Endothelial cell of umbilical vein (primary cell): ENCODE measurements around the gene CHMP4B. TPM values are rescaled to one million over a fixed set of nuclear protein-coding genes. Genes with fewer than 3 reads are reported as not detected.

Experiments
- BruUV-seq: library from RNA; stranded (reverse); fragments of 400-500 nt; replicated peaks from 2 replicates; lab custom pipeline; 2021; lab: Mats Ljungman, UMichigan
- CTCF ChIA-PET: fragments of 300-600, 350-600 bp; sonication (Branson Sonifier 250); formaldehyde crosslinking; loops from one replicate; lab custom pipeline; 2021; ENCODE audit warnings: antibody characterized with exemption, inconsistent platforms; lab: Charles Lee
- POLR2A ChIA-PET: fragments of 300-600, 350-600 bp; sonication (Branson Sonifier 250); formaldehyde crosslinking; loops from one replicate; lab custom pipeline; 2021; ENCODE audit warnings: antibody characterized with exemption, inconsistent platforms; lab: Charles Lee
- DNase-seq: peaks from one replicate; pipeline ENCODE4 v3.0.0-alpha.2; 2011; ENCODE audit warnings: low read depth, low spot score
- FAIRE-seq: peaks from 2 replicates; lab custom pipeline; 2011; peaks lifted over from hg19 to GRCh38; lab: Jason Lieb, UNC
- H2AFZ ChIP-seq: 2 replicates; pipeline ENCODE4 v1.6.0; 2012; ENCODE audit warnings: low read depth, low read length, control low read depth, inconsistent platforms
- H3K27ac ChIP-seq: 2 replicates; pipeline ENCODE4 v1.5.1; 2011; ENCODE audit warnings: low read depth, mild to moderate bottlenecking, control low read depth, low read length, moderate library complexity; ENCODE audit not compliant: insufficient read depth
- H3K27me3 ChIP-seq, 2 experiments: 2 replicates each; pipeline versions ENCODE4 v1.6.0 to v1.6.1; 2011; ENCODE audit warnings: low read length in 2 of 2, mixed read lengths in 1 of 2; ENCODE audit not compliant: control insufficient read depth in 2 of 2, insufficient read depth in 2 of 2
- H3K36me3 ChIP-seq, 2 experiments: 2 replicates in 1 of 2; 3 replicates in 1 of 2; pipeline ENCODE4 v1.5.1; 2011; ENCODE audit warnings: low read length in 2 of 2, mild to moderate bottlenecking in 1 of 2, moderate library complexity in 1 of 2; ENCODE audit not compliant: control insufficient read depth in 2 of 2, insufficient read depth in 2 of 2; ENCODE audit errors: extremely low read depth in 1 of 2
- H3K4me1 ChIP-seq: 3 replicates; pipeline ENCODE4 v1.5.1; 2011; ENCODE audit warnings: mild to moderate bottlenecking, low read length; ENCODE audit not compliant: control insufficient read depth, insufficient read depth; ENCODE audit errors: extremely low read depth
- H3K4me2 ChIP-seq: 2 replicates; pipeline ENCODE4 v1.6.1; 2011; ENCODE audit warnings: low read length, control low read depth, mixed read lengths; ENCODE audit not compliant: insufficient read depth
- H3K4me3 ChIP-seq, 3 experiments: fragments of 200-600 bp in 1 of 3; sonication (generic), shearing (Covaris generic) in 1 of 3; replicated peaks in 1 of 3; 2 replicates each; pipeline ENCODE4 v1.5.1; 2011 to 2016; ENCODE audit warnings: control low read depth in 3 of 3, low read length in 3 of 3, mild to moderate bottlenecking in 2 of 3, inconsistent platforms in 1 of 3, low read depth in 1 of 3, moderate library complexity in 1 of 3; ENCODE audit not compliant: insufficient read depth in 1 of 3
- H3K79me2 ChIP-seq: 2 replicates; pipeline ENCODE4 v1.6.0; 2012; ENCODE audit warnings: low read length, inconsistent platforms; ENCODE audit not compliant: control insufficient read depth, insufficient read depth
- H3K9ac ChIP-seq: replicated peaks from 2 replicates; pipeline ENCODE3; 2011; ENCODE audit warnings: low read length, control low read depth; ENCODE audit not compliant: insufficient read depth; ENCODE audit errors: extremely low read depth
- H3K9me1 ChIP-seq: replicated peaks from 3 replicates; pipeline ENCODE4 v1.6.0; 2011; ENCODE audit warnings: mild to moderate bottlenecking, low read length; ENCODE audit not compliant: control insufficient read depth, insufficient read depth; ENCODE audit errors: extremely low read depth
- H3K9me3 ChIP-seq: replicated peaks from 2 replicates; pipeline ENCODE4 v1.5.1; 2012; ENCODE audit warnings: low read length, inconsistent platforms; ENCODE audit not compliant: control insufficient read depth, insufficient read depth
- H4K20me1 ChIP-seq: replicated peaks from 2 replicates; pipeline ENCODE3; 2011; ENCODE audit warnings: mild to moderate bottlenecking, low read length; ENCODE audit not compliant: control insufficient read depth, insufficient read depth; ENCODE audit errors: extremely low read depth
- CTCF ChIP-seq, 2 donors: IDR thresholded peaks; 1 replicate in 1 of 2; 2 replicates in 1 of 2; pipeline ENCODE4 v1.5.1; 2011; ENCODE audit warnings: low read length in 2 of 2, mild to moderate bottlenecking in 2 of 2, moderate library complexity in 2 of 2, control low read depth in 1 of 2, inconsistent platforms in 1 of 2, low read depth in 1 of 2; ENCODE audit not compliant: insufficient read depth in 1 of 2; ENCODE audit errors: extremely low read depth in 1 of 2
- EZH2 ChIP-seq: IDR thresholded peaks from 2 replicates; pipeline ENCODE4 v1.6.1; 2012; ENCODE audit warnings: borderline replicate concordance, low read depth, mild to moderate bottlenecking, moderate library complexity, low read length, inconsistent platforms; ENCODE audit not compliant: severe bottlenecking
- FOS ChIP-seq: IDR thresholded peaks from 2 replicates; pipeline ENCODE4 v1.6.1; 2011; ENCODE audit warnings: mild to moderate bottlenecking, low read length, moderate library complexity, borderline replicate concordance; ENCODE audit not compliant: insufficient read depth
- GATA2 ChIP-seq: IDR thresholded peaks from 2 replicates; pipeline ENCODE4 v1.7.0; 2011; ENCODE audit warnings: low read depth, mild to moderate bottlenecking, moderate library complexity, mixed read lengths, low read length; ENCODE audit not compliant: insufficient read length, insufficient read depth
- JUN ChIP-seq: IDR thresholded peaks from 2 replicates; pipeline ENCODE4 v1.6.1; 2011; ENCODE audit warnings: borderline replicate concordance, low read depth; ENCODE audit not compliant: insufficient read length, insufficient read depth
- MAX ChIP-seq: IDR thresholded peaks from 2 replicates; pipeline ENCODE4 v1.6.1; 2011; ENCODE audit not compliant: insufficient read depth, insufficient read length
- MYC ChIP-seq: IDR thresholded peaks from one replicate; pipeline ENCODE4 v1.6.1; 2011; ENCODE audit warnings: mild to moderate bottlenecking, low read depth, low read length
- POLR2A ChIP-seq: IDR thresholded peaks from 2 replicates; pipeline ENCODE4 v1.6.1; 2012; ENCODE audit warnings: low read depth, mild to moderate bottlenecking, control low read depth, low read length
- POLR2AphosphoS5 ChIP-seq: IDR thresholded peaks from 2 replicates; pipeline ENCODE4 v1.6.1; 2012; ENCODE audit warnings: low read depth, mild to moderate bottlenecking, control low read depth, low read length, moderate library complexity; ENCODE audit not compliant: insufficient read depth
- dilution Hi-C: fragments of 300-500 bp; cut with MboI; formaldehyde crosslinking; loops from one replicate; pipeline ENCODE4 v1.15.0; 2019; ENCODE audit warnings: low sequenced_read_pairs; ENCODE audit not compliant: extremely low pct_ligation_motif_present
- intact Hi-C: fragments of 100-400 bp; cut with micrococcal nuclease; formaldehyde crosslinking; loops from one replicate; pipeline ENCODE4 v1.10.0; 2022
- polyA plus RNA-seq, 4 experiments: library from polyadenylated mRNA; depleted of rRNA in 3 of 4; stranded (reverse) in 3 of 4; unstranded in 1 of 4; fragments of >200 nt; gene quantifications; 2 replicates each; pipeline versions ENCODE4 v1.2.1 to v1.2.3, GENCODE V29; 2011 to 2012; ENCODE audit warnings: missing spikeins in 1 of 4
- total RNA-seq: library from RNA; stranded (reverse); gene quantifications from 2 replicates; pipeline ENCODE4 v1.2.3, GENCODE V29; 2021

CHMP4B gene
- total and polyA plus RNA-seq, 2 donors (not counting 3 experiments of a cell fraction or from before 2014, with no cell fraction given), result 64.7 to 112 TPM

- H3K4me1 ChIP-seq, result peaks cover 53% of the 10 kb centered on the region
- ChIA-PET POLR2A (interaction anchor here (0.9 kb wide), 1 partner anchor 37 kb away, joined by 3 read pairs; no protein-coding TSS in a partner anchor), CTCF (interaction anchor here (0.7 to 2.0 kb wide), 6 partner anchors 21 to 323 kb away, joined by 3 to 11 read pairs (median 6); partner anchors contain the start of genes ACTL10, CHMP4B, EIF2S2 and ZNF341)
- H3K27me3 ChIP-seq, result no peaks in the 10 kb centered on the region
- DNase-seq, result no peak
- no peak overlapping the region for H3K9ac ChIP-seq
- no peaks in the 10 kb centered on the region for H3K79me2 ChIP-seq
- H3K4me3 ChIP-seq, result no peak overlapping the region
- H3K9me1 ChIP-seq, result no peaks in the 10 kb centered on the region
- no peaks in the 10 kb centered on the region for H3K9me3 ChIP-seq
- H3K36me3 ChIP-seq, result no peaks in the 10 kb centered on the region
- FAIRE-seq, result no peak
- no TSS peak for BruUV-seq
- peak overlapping the region; percentile 97 for H3K27ac ChIP-seq
- intact Hi-C loops, result loop anchor here (1.0 kb wide), 4 partner anchors 58 to 279 kb away; partner anchors contain the start of genes E2F1 and RALY
- TF ChIP-seq GATA2 (peak; percentile 44), POLR2A (no peak)
- no peak overlapping the region for H2AFZ ChIP-seq
- no peaks in the 10 kb centered on the region for H4K20me1 ChIP-seq
- dilution Hi-C loops, result no loop called here
- no peak overlapping the region for H3K4me2 ChIP-seq
Observed at GRCh38 chr20:33789858-33790182, 21.3 kb upstream of the CHMP4B start.

- H4K20me1 ChIP-seq, result no peaks in the 10 kb centered on the region
- H3K4me2 ChIP-seq, result no peak overlapping the region
- DNase-seq (no peak), FAIRE-seq (no peak)
- ChIA-PET CTCF (no interaction called here), POLR2A (no interaction called here)
- H3K27ac ChIP-seq, result peak overlapping the region; percentile 4
- no peaks in the 10 kb centered on the region for H3K9me3 ChIP-seq
- no peak overlapping the region for H3K9ac ChIP-seq
- no peaks in the 10 kb centered on the region for H3K9me1 ChIP-seq
- no peak for TF ChIP-seq EZH2
- no peak for TF ChIP-seq CTCF (IDR thresholded peaks at IDR 0.05; ENCODE audit: extremely low read depth in 1 of 2, insufficient read depth in 1 of 2, low read depth in 1 of 2, low read length in 2 of 2)
- TF ChIP-seq JUN, result no peak
- TF ChIP-seq POLR2A, result no peak
- TF ChIP-seq GATA2, result no peak
- TF ChIP-seq MAX, result no peak
- no peak for TF ChIP-seq POLR2AphosphoS5
- TF ChIP-seq MYC, result no peak
- no peak for TF ChIP-seq FOS
- no peak overlapping the region for H3K4me3 ChIP-seq
- no TSS peak for BruUV-seq
- no peak overlapping the region for H2AFZ ChIP-seq
- dilution Hi-C loops, result no loop called here
- peaks cover 53% of the 10 kb centered on the region for H3K4me1 ChIP-seq
- no peaks in the 10 kb centered on the region for H3K27me3 ChIP-seq
- no peaks in the 10 kb centered on the region for H3K79me2 ChIP-seq
- intact Hi-C loops, result no loop called here
- no peaks in the 10 kb centered on the region for H3K36me3 ChIP-seq
Observed at GRCh38 chr20:33790566-33790965, 20.6 kb upstream of the CHMP4B start.
